Measurements from ENCODE around the gene DNAJC9.

The DNAJC9 gene

DNA sequence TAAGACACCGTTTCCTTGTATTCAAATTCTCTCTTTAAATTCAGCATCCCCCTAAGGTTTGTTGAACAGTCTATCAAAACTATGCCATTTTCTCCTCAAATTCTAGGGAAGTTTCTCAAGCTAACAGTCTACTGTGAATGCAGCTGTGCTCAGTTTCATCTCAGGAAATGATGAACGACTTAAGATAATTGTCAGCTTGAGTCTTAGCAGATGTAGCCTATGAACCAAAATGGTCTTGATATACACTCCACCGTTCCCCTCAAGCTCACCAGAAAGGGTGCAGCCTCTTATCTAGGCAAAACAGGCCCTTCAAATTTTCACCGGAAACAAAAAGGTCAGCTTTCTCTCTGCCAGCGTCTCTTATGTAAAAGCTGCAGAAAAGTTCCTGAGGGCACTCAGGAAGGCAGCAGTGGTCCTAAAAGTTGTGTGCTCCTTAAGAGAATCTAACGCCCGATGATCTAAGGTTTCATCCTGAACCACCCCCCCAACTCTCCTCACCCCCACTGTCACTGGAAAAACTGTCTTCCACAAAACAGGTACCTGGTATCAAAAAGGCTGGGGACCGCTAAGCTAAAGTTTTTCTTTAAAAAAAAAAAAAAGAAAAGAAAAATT, 2.1 kb downstream of the DNAJC9 start:
- no peak overlapping the region for H3K27ac ChIP-seq

GRCh38 chr10:73239908-73240307, 7.1 kb downstream of the DNAJC9 start:
- no peak overlapping the region for H3K27ac ChIP-seq
- DNase-seq (ENCODE audit: low read depth, low spot score): no peak

More for the DNA sequence above, 2.1 kb downstream of the DNAJC9 start:
- no peak for DNase-seq (ENCODE audit: low read depth, low spot score)

DNA sequence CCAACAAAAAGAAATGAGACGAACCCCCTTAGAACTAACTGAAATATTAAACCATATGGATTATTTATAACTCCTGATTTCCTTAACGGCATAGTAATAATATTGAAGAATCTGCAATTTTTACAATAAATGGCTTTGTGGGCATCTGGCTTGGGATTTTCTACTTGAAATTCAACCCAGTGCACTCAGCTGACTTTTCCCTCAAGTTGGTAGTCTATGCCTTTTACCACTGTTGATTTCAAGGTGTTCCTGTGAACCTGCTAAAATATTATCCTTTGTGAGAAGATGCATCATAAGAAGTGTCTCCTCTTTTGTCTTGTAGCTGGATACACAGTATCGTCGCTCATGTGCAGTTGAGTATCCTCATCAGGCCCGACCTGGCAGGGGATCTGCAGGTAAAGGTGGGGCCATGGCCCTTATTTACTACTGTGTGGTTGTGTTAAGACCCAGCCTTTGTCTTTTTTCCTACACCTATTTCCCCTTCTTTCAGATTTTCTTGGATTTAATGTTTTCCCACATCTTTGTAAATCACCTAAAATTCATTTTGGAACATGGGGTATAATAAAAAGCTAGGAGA, 8.0 kb downstream of the DNAJC9 start:
- no peak for DNase-seq (ENCODE audit: low read depth, low spot score)
- H3K27ac ChIP-seq: no peak overlapping the region

DNA sequence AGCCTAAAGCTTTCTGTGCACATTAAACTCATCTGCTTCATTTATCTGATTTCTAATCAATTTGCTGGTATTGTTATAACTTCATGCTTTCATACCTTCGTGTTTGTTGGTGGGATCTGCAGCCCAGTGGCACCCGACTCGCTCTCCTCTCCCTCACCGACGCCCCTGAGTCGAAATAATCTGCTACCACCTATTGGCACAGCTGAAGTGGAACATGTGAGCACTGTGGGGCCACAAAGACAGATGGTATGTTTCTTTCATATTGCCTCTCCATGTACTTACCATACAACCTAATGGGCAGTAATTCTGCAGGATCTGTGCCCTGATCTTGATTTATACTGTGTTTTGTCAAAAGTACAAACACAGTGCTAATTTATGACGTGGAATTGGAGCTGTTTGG, 12.4 kb downstream of the DNAJC9 start:
- no peak for DNase-seq (ENCODE audit: low read depth, low spot score)
- no peak overlapping the region for H3K27ac ChIP-seq

- H3K27ac ChIP-seq: no peak overlapping the region
- no peak for DNase-seq (ENCODE audit: low read depth, low spot score)
Observed at GRCh38 chr10:73233883-73234282, 13.2 kb downstream of the DNAJC9 start.

DNA sequence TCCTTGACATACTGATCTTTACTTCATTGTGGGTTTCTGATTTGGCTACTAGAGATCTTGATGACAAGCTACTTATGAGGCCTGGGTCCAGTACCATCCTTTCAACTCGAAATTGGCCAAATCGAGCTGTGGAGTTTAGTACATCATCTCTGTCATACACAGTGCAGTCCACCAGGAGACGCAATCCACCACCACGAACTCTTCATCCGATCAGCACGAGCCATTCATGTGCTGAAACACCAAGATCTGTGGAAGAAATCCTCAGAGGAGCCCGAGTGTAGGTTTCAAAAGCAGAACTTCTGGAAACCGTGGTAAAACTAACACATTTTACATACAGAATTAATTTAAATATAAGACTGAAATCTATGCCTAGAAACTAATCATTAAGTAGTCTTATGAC, 14.2 kb downstream of the DNAJC9 start:
- DNase-seq (ENCODE audit: low read depth, low spot score): no peak
- no peak overlapping the region for H3K27ac ChIP-seq

GRCh38 chr10:73229567-73229966, 17.5 kb downstream of the DNAJC9 start:
- DNase-seq (ENCODE audit: low read depth, low spot score): no peak
- H3K27ac ChIP-seq: no peak overlapping the region

- H3K27ac ChIP-seq: no peak overlapping the region
- DNase-seq (ENCODE audit: low read depth, low spot score): no peak
Observed at GRCh38 chr10:73228247-73228646, 18.8 kb downstream of the DNAJC9 start.

DNA sequence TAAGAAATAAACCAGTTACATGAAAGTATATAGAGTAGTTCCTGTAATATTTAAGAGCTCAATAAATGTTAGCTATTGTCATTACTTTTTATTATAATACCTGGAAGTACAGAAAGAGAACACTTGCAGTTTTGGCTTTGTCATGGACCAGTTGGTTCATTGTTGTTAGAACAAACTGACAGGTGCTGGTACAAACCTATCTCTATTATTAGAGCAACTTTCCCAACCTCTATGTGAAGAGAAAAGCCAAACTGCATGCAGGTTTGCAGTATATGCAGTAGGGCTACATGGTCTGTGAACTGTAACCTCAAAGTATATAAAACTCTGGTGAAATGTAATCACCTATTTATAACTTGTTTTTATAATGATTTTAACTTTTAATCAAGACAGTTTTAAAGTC, 20.4 kb downstream of the DNAJC9 start:
- no peak overlapping the region for H3K27ac ChIP-seq
- DNase-seq (ENCODE audit: low read depth, low spot score): no peak

DNA sequence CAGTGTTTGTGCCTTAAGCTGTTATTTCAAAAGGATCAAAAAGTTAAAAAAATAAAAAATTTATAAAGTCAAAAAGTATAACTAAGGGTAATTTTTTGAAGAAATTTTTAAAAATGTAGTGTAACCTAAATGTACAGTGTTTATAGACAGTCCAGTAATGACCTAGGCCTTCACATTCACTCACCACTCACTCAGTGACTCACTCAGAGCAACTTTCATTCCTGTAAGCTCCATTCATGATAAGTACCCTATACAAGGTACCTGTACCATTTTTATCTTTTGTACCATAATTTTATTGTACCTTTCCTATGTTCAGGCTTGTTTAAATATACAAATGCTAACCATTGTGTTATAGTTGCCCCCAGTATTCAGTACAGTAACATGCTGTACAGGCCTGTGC, 21.5 kb downstream of the DNAJC9 start:
- no peak for DNase-seq (ENCODE audit: low read depth, low spot score)
- H3K27ac ChIP-seq: no peak overlapping the region

DNA sequence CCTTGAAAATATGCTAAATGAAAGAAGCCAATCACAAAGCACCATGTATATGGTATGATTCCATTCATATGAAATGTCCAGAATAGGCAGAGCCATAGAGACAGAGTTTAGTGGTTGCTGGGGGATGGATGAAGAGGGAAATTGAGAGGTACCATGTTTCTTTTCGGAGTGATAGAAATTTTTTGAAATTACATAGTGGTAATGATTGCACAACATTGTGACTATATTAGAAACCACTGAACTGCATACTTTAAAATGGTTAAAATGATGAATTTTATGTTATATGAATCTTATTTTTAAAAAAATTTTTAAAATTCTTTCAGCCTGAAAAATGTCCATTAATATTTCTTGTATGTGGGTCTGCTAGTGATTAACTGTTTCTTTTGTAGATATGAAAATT, 26.1 kb downstream of the DNAJC9 start:
- no peak overlapping the region for H3K27ac ChIP-seq
- no peak for DNase-seq (ENCODE audit: low read depth, low spot score)

GRCh38 chr10:73219384-73219783, 27.7 kb downstream of the DNAJC9 start:
- H3K27ac ChIP-seq: no peak overlapping the region

GRCh38 chr10:73218431-73219191, 28.4 kb downstream of the DNAJC9 start:
- no peak overlapping the region for H3K27ac ChIP-seq
- no peak for DNase-seq (ENCODE audit: low read depth, low spot score)

More at GRCh38 chr10:73219384-73219783, 27.7 kb downstream of the DNAJC9 start:
- no peak for DNase-seq (ENCODE audit: low read depth, low spot score)

DNA sequence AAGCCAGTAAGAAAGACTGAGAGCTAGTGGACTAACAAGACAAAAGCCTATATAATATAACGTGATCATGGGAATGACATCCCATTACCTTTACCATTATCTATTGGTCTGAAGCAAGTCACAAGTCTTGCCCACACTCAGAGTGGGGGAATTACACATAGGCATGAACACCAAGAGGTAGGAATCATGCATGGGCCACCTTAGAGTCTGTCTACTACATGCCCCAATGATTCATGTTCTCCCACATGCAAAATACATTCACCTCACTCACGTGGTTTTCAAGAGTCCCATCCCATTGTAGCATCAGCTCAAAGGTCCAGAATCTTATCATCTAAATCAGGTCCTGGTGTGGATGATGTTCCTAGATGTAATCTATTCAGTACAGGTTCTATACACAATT, 29.4 kb downstream of the DNAJC9 start:
- DNase-seq (ENCODE audit: low read depth, low spot score): no peak
- no peak overlapping the region for H3K27ac ChIP-seq

DNA sequence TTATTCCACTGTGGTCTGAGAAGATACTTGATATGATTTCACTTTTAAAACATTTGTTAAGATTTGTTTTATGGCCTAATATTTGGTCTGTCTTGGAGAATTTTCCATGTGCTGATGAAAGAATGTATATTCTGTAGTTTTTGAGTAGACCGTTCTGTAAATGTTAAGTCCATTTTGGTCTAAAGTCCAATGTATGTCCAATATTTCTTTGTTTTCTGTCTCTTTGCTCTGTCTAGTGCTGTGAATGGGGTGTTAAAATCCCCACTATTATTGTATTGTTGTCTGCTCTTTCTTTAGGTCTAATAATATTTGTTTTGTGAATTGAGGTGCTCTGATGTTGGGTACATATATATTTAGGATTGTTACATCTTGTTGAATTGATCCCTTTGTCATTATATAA, 31.3 kb downstream of the DNAJC9 start:
- DNase-seq (ENCODE audit: low read depth, low spot score): no peak
- H3K27ac ChIP-seq: no peak overlapping the region

- no peak overlapping the region for H3K27ac ChIP-seq
- DNase-seq (ENCODE audit: low read depth, low spot score): no peak
Observed at GRCh38 chr10:73211106-73211811, 35.8 kb downstream of the DNAJC9 start.

DNA sequence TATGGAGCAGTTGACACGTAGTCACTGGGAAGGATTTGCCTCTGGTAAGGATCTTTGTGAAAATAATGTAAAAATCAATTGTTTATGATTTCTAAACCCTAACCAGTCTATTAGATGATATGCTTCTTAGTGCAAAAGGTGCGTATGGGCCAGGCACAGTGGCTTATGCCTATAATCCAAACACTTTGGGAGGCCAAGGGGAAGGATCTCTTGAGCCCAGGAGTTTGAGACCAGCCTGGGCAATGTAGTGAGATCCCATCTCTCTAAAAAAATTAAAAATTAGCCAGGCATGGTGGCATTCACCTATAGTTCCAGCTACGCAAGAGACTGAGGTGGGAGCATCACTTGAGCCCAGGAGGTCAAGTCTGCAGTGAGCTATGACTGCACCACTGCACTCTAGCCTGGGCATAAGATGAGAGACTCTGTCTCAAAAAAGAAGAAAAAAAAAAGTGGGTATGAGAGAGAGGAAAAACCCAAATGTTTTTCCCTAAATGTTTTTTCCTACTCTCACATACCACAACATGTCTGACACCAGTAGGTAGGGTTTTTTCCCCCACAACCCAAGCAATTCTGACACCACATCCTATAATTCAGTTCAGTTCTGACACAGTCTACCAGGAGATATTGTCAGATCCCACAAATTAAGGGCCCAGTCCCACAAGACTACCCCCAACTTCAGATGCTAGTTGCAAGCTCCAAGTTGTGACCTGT, 36.5 kb downstream of the DNAJC9 start:
- DNase-seq (ENCODE audit: low read depth, low spot score): no peak
- H3K27ac ChIP-seq: no peak overlapping the region

DNA sequence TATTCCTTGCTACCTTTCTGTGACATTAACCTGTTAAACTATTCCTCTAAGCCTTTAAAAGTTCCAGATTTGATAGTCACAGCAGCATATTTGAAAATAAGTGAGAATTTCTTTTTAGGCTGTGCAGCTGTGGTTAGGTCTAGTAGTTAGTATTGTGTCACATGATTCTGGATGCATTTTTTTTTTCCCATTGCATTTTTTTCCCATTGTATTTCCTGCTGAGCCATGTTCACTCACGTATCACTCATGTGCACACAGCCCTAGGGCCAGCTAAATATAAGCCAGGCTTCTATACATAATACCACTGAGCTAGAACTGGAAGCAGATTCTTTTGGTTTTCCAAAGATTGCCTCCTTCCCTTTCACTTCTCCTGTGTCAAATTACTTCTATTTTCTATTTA, 37.4 kb downstream of the DNAJC9 start:
- H3K27ac ChIP-seq: peak overlapping the region; percentile 47

DNA sequence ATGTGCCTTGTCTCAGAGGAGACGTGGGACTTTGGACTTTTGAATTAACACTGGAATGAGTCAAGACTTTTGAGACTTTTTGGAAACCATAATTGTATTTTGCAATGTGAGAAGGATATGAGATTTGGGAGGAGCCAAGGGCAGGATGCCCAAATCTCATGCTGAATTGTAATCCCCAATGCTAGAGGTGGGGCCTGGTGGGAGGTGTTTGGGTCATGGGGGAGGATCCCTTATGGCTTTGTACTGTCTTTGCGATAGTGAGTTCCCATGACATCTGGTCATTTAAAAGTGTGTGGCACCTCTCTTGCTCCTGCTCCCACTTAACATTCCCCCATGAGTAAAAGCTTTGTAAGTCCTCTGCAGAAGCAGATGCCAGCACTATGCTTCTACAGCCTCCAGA, 39.2 kb downstream of the DNAJC9 start:
- no peak for DNase-seq (ENCODE audit: low read depth, low spot score)

More for the DNA sequence above, 37.4 kb downstream of the DNAJC9 start:
- DNase-seq (ENCODE audit: low read depth, low spot score): peak; percentile 20

GRCh38 chr10:73206385-73206784, 40.7 kb downstream of the DNAJC9 start:
- H3K27ac ChIP-seq: no peak overlapping the region
- DNase-seq (ENCODE audit: low read depth, low spot score): no peak

More for the DNA sequence above, 39.2 kb downstream of the DNAJC9 start:
- no peak overlapping the region for H3K27ac ChIP-seq
